GM19099 (cell line): ENCODE results near the gene SUGP1.

Source experiments
- POLR2A ChIP-seq: IDR thresholded peaks from 3 replicates; pipeline ENCODE4 v1.6.1; 2011; ENCODE audit warnings: low read depth; ENCODE audit not compliant: insufficient read length; ENCODE audit errors: extremely low read depth

Gene SUGP1

GRCh38 chr19:19343762-19344161 lies 23.5 kb upstream of the SUGP1 start:
- TF ChIP-seq POLR2A = no peak

DNA sequence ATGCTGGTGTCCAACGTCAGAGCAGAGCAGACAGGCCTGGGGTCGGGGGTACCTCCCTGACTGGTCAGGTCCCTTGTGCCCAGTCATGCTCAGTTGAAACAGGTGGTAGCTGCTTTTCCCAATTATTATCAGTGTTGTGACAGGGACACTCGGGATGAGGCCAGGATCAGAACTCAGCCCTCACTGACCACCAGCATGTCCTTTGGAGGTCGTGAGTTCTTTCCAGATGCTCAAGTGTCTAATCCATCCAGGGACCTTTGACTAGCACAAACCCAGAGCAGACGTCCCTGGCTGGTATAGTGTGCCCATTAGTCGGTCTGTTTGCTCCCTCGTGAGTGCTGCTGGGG lies 22.7 kb upstream of the SUGP1 start:
- no peak for TF ChIP-seq POLR2A

DNA sequence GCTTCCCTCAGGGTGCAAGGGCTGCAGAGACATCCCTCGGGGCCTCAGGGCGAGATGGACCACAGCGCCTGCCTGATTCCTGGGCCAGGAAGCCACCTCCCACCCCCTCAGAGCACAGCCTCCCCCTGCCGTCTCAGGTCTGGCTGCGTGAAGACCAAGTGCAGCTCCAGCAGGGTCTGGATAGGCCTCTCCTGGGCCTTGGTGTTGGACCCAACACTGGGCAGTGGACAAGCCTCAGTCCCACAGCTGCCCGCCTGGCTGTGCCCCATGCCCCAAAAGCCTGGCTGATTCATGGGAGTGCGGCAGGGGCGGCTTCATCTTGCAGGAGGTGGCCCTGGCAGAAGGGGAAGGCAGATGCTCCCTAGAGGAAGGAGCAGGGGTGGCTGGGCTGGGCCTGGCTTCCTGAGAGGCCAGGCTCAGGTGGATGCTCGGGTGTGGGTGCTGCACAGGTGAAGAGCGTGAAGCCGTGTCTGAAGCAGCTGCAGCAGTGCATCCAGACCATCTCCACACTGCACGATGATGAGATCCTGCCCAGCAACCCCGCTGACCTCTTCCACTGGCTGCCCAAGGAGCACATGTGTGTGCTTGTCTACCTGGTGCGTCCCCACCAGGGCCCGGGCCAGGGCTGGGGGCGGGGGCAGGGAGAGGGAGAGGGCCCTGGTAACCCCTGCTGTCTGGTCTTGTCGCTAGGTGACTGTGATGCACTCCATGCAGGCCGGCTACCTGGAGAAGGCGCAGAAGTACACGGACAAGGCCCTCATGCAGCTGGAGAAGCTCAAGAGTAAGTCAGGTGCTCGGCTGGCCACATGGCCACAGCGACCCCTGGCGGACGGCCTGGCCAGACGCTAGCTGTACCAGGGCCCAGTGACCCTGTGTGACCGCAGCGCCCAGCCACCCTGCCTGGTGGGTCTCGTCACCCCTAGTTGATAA lies 22.0 kb upstream of the SUGP1 start:
- no peak for TF ChIP-seq POLR2A

DNA sequence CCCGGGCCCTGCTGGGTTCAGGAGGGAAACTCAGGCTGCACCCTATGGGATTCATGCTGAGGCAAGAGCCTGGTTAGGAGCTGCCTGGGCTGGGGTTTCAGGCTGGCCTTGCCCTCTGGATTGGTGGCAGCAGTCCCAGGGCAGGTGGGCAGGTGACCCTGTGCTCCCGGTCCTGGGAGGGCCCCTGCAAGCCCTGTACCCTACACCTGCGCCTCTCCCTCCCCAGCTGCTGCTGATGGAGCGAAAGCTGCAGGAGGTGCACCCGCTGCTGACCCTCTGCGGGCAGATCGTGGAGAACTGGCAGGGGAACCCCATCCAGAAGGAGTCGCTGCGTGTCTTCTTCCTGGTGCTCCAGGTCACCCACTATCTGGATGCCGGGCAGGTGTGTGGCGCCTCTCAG lies 20.7 kb upstream of the SUGP1 start:
- no peak for TF ChIP-seq POLR2A

DNA sequence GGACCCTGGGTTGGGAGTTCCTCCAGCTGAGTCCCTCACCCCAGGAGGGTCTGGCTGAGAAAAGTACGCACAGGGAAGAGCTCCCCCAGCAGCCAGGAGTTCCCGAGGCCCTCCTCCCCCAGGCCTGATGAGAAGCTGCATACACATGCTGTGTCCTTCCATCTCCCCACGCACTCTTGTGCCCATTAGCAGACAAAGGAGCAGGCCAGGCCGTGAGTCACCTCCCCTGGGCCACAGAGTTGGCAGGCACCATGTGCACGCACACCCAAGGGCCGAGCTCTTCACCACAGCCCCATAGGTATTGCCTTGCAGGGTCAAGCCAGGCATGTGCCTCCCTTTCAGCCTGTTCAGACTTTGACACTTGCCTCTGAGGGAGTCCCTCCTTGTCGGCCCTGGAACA lies 17.8 kb upstream of the SUGP1 start:
- no peak for TF ChIP-seq POLR2A

DNA sequence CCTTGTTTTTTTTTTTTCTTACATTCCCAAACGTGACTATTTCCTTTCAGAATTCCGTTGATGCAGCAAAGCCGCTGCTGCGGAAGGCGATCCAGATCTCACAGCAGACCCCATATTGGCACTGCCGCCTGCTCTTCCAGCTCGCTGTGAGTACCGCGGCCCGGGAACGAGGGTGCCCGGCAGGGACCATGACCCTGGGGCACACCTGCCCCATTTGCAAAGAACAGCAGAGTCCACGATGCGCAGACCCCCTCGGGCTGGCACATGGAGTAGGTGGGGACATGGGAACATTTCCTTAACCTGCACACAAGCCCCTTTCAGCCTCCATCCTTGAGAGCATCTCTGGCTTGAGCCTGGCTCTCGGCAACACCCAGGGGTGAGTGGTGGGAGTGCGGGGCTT lies 16.8 kb upstream of the SUGP1 start:
- TF ChIP-seq POLR2A = no peak

GRCh38 chr19:19336597-19336996 lies 16.3 kb upstream of the SUGP1 start:
- no peak for TF ChIP-seq POLR2A

- TF ChIP-seq POLR2A = no peak
Measured at GRCh38 chr19:19335408-19336158, 15.3 kb upstream of the SUGP1 start.

DNA sequence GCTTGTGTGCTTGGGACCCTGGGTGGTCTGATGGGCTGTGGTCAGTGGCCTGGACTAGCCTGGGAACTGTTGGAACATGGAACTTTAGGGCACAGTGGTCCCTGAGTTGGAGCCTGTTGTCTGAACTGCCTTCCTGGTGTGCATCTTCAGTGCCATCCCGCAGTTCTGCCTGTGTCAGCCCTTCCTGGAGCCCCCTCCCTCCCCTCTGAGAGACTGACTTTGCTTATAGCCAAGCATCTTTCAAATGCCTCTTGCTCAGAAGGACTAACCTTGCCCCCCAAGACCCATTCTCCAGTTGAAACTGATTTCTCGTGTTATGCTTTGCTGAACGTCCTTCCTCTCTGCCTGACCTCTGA lies 14.7 kb upstream of the SUGP1 start:
- no peak for TF ChIP-seq POLR2A

GRCh38 chr19:19334063-19334988 lies 14.0 kb upstream of the SUGP1 start:
- TF ChIP-seq POLR2A = no peak

- TF ChIP-seq POLR2A = no peak
Measured at GRCh38 chr19:19329126-19329525, 8.8 kb upstream of the SUGP1 start.

DNA sequence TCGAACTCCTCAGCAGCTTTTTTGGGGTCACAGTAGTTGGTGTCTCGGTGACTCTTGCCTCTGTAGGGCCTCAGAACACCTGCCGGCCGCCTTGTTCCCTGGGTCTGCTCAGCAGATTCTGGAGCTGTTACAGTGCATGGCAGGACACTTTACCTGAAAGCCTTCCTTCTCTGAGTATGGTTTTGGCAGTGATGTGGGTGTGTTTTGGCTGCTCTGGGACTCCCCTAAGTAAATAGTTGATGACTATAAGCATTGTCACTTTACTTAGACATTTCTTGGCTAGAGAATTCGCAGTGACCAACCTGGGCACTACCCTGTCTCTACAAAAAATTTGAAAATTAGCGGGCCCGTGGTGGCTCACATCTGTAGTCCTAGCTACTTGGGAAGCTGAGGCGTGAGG lies 7.4 kb upstream of the SUGP1 start:
- TF ChIP-seq POLR2A = no peak

- no peak for TF ChIP-seq POLR2A
Measured at GRCh38 chr19:19324059-19324770, 3.9 kb upstream of the SUGP1 start.

GRCh38 chr19:19321141-19321577 lies 850 bp upstream of the SUGP1 start:
- TF ChIP-seq POLR2A = no peak
